NT2/D1 (cell line): ENCODE results near the gene RBM43.

Experiments
- SUZ12 ChIP-seq: IDR thresholded peaks from 2 replicates; pipeline ENCODE4 v1.6.1; 2011; ENCODE audit not compliant: insufficient read length, insufficient read depth; ENCODE audit errors: extremely low read depth
- YY1 ChIP-seq: IDR thresholded peaks from 2 replicates; pipeline ENCODE4 v1.6.1; 2011; ENCODE audit not compliant: insufficient read length, insufficient read depth
- ZNF274 ChIP-seq: IDR thresholded peaks from 2 replicates; pipeline ENCODE4 v1.6.1; 2011; ENCODE audit warnings: mild to moderate bottlenecking, low read depth, low read length

DNA sequence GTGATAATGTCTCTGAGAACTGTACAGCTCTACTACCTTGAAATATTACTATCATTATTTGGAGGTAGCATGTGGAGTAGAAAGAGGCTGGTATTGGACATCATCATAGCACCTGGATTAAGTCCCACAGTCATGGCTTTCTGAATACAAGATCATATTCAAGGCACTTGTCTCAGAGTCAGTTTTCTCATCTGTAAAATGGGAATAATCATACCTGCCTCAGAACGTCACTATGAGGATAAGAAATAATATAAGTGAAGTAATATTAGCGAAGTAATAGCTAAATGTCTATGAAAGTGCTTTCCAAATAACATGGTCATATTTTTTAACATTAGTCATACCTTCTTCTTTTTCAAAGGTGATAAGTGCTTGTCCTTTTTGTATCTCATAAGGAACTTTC is 16.8 kb upstream of the RBM43 start:
- TF ChIP-seq SUZ12 = no peak
- no peak for TF ChIP-seq YY1
- TF ChIP-seq ZNF274 = no peak
